NCI-H1436 treated with DMSO at 0.1 percent for 48 hours (cell line): ENCODE measurements around the gene LIMS2.

ENCODE experiments used
- DNase-seq: peaks from one replicate; lab custom pipeline; 2025; lab: John Stamatoyannopoulos, UW

Gene LIMS2

GRCh38 chr2:127674241-127675209, 805 bp downstream of the LIMS2 start:
- DNase-seq: no peak

- no peak for DNase-seq
These were observed 1.9 kb downstream of the LIMS2 start for GRCh38 chr2:127673291-127674069.

GRCh38 chr2:127672341-127673224, 2.7 kb downstream of the LIMS2 start:
- DNase-seq: no peak

- DNase-seq: no peak
These were observed 3.6 kb downstream of the LIMS2 start for GRCh38 chr2:127671557-127672302.

GRCh38 chr2:127670957-127671290, 4.4 kb downstream of the LIMS2 start:
- no peak for DNase-seq

- no peak for DNase-seq
These were observed 5.0 kb downstream of the LIMS2 start for GRCh38 chr2:127670055-127670956.

GRCh38 chr2:127669056-127669455, 6.3 kb downstream of the LIMS2 start:
- no peak for DNase-seq

GRCh38 chr2:127665267-127665893, 9.9 kb downstream of the LIMS2 start:
- DNase-seq: no peak

GRCh38 chr2:127664895-127665225, 10.5 kb downstream of the LIMS2 start:
- DNase-seq: no peak

- no peak for DNase-seq
These were observed 11.1 kb downstream of the LIMS2 start for GRCh38 chr2:127664065-127664894.

GRCh38 chr2:127663566-127664064, 11.7 kb downstream of the LIMS2 start:
- no peak for DNase-seq

- no peak for DNase-seq
These were observed 12.3 kb downstream of the LIMS2 start for GRCh38 chr2:127662937-127663565.

GRCh38 chr2:127661949-127662510, 13.3 kb downstream of the LIMS2 start:
- DNase-seq: no peak

GRCh38 chr2:127661072-127661649, 14.2 kb downstream of the LIMS2 start:
- DNase-seq: no peak

- DNase-seq: no peak
These were observed 15.1 kb downstream of the LIMS2 start for GRCh38 chr2:127660291-127660578.

- no peak for DNase-seq
These were observed 15.7 kb downstream of the LIMS2 start for GRCh38 chr2:127659408-127660290.
